Panc1 (cell line): ENCODE data around the gene HOXC4.

Experiments used
- CTCF ChIP-seq: fragments of 450-650 bp; IDR thresholded peaks from 2 replicates; pipeline ENCODE4 v1.5.1; 2017; ENCODE audit warnings: mild to moderate bottlenecking
- POLR2AphosphoS5 ChIP-seq: IDR thresholded peaks from 2 replicates; pipeline ENCODE4 v1.6.1; 2012; ENCODE audit warnings: mild to moderate bottlenecking, low read depth, low read length, moderate library complexity
- SIN3A ChIP-seq: IDR thresholded peaks from 2 replicates; pipeline ENCODE4 v1.6.1; 2012; ENCODE audit warnings: low read depth, mild to moderate bottlenecking, low read length, moderate library complexity, borderline replicate concordance; ENCODE audit not compliant: insufficient read depth
- TF ChIP-seq, protein P1 (sequence below), 2 experiments: IDR thresholded peaks; 2 replicates each; pipeline ENCODE4 v1.6.1; 2011 to 2012; ENCODE audit warnings: low read depth in 2 of 2, control low read depth in 1 of 2, low read length in 1 of 2, mild to moderate bottlenecking in 1 of 2, moderate library complexity in 1 of 2; ENCODE audit not compliant: insufficient read depth in 1 of 2

- TF ChIP-seq CTCF (no peak), POLR2AphosphoS5 (no peak), SIN3A (no peak)
- TF ChIP-seq, protein P1, sequence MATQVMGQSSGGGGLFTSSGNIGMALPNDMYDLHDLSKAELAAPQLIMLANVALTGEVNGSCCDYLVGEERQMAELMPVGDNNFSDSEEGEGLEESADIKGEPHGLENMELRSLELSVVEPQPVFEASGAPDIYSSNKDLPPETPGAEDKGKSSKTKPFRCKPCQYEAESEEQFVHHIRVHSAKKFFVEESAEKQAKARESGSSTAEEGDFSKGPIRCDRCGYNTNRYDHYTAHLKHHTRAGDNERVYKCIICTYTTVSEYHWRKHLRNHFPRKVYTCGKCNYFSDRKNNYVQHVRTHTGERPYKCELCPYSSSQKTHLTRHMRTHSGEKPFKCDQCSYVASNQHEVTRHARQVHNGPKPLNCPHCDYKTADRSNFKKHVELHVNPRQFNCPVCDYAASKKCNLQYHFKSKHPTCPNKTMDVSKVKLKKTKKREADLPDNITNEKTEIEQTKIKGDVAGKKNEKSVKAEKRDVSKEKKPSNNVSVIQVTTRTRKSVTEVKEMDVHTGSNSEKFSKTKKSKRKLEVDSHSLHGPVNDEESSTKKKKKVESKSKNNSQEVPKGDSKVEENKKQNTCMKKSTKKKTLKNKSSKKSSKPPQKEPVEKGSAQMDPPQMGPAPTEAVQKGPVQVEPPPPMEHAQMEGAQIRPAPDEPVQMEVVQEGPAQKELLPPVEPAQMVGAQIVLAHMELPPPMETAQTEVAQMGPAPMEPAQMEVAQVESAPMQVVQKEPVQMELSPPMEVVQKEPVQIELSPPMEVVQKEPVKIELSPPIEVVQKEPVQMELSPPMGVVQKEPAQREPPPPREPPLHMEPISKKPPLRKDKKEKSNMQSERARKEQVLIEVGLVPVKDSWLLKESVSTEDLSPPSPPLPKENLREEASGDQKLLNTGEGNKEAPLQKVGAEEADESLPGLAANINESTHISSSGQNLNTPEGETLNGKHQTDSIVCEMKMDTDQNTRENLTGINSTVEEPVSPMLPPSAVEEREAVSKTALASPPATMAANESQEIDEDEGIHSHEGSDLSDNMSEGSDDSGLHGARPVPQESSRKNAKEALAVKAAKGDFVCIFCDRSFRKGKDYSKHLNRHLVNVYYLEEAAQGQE (IDR thresholded peaks at IDR 0.05; ENCODE audit: insufficient read depth in 1 of 2, low read depth in 2 of 2, low read length in 1 of 2): no peak
Measured at GRCh38 chr12:54045401-54045800, 8.2 kb upstream of the HOXC4 start.
